Activated CD4-positive, alpha-beta T cell treated with anti-CD3 and anti-CD28 coated beads, Interleukin-2, amount 50 U/mL, for 48 hours (primary cell): ENCODE results near the gene MEIKIN.
"Not testable (repeated sequence)": the region's sequence is repeated elsewhere in the genome, so short reads cannot be mapped to it uniquely, and the experiment has no call there.

ENCODE experiments used
- DNase-seq, 2 experiments: peaks; one replicate each; pipeline ENCODE4 v3.0.0-alpha.2; 2020

Gene MEIKIN

DNA sequence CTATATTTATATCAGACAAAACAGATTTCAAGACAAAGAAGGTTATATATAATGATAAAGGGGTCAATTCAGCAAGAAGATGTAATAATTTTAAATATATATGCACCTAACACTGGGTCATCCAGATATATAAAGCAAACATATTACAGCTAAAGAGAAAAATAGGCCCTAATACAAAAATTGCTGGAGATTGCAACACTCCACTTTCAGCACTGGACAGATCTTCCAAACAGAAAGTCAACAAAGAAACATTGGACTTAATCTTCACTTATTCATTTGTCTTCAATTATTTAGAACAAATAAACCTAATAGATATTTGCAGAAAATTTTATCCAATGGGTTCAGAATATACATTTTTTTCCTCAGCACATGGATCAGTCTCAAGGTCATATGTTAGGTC, 45.8 kb downstream of the MEIKIN start:
- DNase-seq, result no peak

DNA sequence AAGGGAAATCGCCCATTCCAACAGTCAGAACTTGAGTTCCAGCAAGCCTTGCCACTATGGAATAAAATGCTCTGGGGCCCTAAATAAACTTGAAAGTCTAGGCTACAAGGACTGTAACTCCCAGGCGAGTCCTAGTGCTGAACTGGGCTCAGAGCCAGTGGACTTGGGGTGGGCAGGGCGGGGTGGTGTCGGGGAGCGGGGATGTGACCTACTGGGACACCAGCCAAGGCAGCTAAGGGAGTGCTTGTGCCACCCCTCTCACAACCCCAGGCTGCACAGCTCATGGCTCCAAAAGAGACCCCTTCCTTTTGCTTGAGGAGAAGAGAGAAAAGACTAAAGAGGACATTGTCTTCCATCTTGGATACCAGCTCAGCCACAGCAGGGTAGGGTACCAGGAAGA, 61.5 kb downstream of the MEIKIN start:
- DNase-seq, result no peak

DNA sequence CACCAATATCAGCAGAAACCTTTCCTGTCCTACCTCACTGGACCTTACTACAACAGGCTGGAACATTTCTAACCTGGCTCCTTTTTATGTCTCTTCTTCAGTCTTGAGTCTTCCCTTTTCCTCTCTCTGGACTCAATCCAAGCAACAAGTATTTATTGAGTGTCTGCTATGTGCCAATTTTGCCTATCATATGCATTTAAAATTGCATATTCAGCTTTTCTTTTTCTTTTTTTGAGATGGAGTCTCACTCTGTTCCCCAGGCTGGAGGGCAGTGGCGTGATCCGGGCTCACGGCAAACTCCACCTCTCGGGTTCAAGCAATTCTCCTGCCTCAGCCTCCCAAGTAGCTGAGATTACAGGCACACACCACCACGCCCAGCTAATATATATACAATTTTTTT, 65.8 kb downstream of the MEIKIN start:
- DNase-seq, result no peak

DNA sequence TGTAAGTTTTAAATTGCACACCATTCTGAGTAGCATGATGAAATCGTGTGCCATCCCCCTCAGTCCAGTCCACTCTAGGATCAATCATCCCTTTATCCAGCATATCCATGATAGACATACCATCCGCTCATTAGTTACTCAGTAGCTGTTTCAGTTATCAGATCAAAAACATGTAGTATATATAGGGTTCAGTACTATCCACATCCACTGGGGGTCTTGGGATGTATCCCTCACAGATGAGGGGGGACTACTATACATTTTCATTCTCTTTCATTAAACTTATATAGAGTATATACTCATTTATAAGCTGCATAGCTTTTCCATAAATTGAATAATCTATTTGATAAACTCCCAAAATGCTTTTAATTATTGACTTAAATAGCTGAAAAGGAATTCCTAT, 67.6 kb downstream of the MEIKIN start:
- DNase-seq, result no peak

DNA sequence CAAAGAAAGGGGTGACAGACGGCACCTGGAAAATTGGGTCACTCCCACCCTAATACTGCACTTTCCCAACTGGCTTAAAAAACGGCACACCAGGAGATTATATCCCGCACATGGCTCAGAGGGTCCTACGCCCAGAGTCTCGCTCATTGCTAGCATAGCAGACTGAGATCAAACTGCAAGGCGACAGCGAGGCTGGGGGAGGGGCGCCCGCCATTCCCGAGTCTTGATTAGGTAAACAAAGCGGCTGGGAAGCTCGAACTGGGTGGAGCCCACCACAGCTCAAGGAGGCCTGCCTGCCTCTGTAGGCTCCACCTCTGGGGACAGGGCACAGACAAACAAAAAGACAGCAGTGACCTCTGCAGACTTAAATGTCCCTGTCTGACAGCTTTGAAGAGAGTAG, 74.2 kb downstream of the MEIKIN start:
- DNase-seq, result not testable (repeated sequence)

DNA sequence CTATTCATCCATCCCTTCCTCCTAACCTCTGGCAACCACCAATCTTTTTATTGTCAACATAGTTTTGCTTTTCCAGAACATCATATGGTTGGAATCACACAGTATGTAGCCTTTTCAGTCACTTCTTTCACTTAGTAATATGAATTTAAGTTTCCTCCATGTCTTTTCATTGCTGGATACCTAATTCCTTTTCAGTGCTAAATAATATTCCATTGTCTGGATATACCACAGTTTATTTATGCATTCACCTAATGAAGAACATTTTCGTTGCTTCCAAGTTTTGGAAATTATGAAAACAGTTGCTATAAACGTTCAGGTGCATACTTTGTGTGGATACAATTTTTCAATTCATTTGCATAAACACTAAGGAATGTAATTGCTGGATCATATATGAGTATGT, 77.9 kb downstream of the MEIKIN start:
- no peak for DNase-seq

DNA sequence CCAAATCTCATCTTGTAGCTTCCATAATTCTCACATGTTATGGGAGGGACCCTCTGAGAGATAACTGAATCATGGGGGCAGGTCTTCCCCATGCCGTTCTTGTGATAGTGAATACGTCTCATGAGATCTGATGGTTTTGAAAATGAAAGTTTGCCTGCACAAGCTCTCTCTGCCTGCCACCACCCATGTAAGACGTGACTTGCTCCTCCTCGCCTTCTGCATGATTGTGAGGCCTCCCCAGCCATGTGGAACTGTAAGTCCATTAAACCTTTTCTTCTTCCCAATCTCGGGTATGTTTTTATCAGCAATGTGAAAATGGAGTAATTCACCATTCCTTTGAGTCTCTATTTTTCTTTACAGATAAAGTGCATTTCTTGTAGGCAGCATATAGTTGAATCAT, 81.8 kb downstream of the MEIKIN start:
- DNase-seq, result no peak

DNA sequence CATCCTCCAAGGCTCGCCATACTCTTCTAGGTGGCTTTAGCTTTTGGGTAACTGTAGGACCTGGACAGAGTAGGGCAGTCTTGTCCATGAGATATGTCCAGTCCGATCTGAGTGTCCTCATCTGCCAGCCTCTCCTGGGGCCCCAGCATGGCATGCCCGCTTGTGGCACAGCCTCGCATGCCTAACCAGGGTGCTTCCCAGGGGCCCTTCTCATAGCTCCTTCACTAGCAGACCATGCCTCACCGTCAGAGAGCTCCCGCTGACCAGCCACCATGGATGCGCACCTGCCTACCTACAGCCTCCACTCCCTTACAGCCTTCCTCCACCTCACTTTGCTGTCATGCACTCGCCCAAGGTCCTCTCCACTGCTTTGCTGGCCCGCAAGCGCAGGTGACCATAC, 88.1 kb downstream of the MEIKIN start:
- no peak for DNase-seq

DNA sequence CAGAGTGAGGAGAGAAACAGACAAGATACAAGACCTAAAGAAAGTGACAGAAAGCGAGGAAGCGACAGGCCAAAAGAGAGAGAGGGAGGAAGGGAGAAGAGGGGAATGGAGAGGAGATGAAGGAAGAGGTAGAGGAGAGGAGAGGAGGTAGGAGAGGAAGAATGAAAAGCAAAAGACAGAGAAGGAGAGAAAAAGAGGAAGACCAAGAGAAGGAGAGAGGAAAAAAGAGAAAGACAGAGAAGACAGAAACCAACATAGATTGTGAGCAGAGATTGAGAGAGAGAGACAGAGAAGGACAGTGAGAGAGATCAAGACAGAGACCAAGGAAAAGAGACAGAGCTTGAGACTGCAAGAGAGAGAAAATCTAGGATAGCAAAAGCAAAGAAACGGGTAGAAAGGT, 90.0 kb downstream of the MEIKIN start:
- no peak for DNase-seq

DNA sequence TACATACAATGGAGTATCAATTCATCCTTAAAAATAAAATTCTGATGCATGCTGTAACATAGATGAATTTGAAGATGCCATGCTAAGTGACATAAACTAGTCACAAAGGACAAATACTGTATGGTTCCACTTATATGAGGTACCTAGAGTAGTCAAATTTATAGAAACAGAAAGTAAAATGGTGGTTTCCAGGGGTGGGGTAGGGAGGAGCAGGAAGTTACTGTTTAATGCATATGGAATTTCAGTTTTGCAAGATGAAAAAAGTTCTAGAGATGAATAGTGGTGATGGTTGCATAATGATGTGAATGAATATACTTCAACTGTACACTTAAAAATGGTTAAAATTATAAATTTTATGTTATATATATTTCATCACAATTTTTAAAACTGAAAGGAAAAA, 91.3 kb downstream of the MEIKIN start:
- no peak for DNase-seq

DNA sequence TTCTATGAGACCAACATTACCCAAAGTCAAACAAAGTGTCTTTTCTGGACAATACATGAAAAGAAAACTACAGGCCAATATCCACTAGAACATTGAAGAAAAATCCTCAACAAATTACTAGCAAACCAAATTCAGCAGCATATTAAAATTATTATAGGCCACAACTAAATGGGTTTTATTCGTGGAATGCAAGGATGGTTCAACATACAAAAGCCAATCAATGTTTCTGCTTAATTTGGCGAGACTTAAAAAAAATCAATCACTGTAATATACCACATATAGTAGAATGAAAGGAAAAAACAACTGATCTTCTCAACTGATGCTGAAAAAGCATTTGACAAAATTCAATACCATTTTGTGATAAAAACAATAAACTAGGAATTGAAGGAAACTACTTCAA, 96.8 kb downstream of the MEIKIN start:
- no peak for DNase-seq

DNA sequence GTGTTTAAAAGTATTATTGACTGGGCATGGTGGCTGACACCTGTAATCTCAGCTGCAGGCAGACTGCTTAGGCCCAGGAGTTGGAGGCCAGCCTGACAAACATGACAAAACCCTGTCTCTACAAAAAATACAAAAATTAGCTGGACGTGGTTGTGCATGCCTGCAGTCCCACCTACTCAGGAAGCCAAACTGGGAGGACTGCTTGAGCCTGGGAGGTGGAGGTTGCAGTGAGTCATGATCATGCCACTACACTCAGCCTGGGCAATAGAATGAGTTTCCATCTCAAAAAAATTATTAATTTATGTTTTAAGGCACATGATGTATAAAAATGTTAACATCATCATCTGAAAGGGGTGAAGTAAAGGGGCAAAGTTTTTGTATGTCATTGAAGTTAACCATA, 98.9 kb downstream of the MEIKIN start:
- no peak for DNase-seq

DNA sequence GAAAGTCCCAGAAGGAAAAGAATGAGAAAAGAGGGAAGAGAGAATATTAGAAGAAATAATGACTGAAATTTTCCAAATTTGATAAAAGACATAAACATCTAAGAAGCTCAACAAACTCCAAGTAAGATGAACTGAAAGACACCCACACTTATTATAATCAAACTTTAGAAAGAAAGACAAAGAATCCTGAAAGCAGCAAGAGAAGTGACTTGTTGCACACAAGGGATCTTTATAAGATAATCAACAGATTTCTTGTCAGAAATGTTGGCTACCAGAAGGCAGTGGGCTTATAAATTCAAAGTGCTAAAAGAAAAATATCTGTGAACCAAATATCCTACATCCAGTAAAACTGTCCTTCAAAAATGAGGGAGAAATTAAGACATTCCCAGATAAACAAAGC, 99.6 kb downstream of the MEIKIN start:
- no peak for DNase-seq

DNA sequence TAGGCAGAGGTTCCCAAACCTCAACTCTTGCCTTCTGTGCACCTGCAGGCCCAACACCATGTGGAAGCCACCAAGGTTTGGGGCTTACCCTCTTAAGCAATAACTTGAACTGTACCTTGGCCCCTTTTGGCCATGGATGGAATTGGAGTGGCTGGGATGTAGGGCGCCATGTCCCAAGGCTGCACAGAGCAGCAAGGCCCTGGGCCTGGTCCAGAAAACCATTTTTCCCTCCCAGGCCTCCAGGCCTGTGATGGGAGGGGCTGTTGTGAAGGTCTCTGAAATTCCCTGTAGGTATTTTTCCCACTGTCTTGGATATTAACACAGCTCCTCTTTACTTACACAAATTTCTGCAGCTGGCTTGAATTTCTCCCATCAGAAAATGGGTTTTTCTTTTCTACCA, 102.5 kb downstream of the MEIKIN start:
- not testable (repeated sequence) for DNase-seq

DNA sequence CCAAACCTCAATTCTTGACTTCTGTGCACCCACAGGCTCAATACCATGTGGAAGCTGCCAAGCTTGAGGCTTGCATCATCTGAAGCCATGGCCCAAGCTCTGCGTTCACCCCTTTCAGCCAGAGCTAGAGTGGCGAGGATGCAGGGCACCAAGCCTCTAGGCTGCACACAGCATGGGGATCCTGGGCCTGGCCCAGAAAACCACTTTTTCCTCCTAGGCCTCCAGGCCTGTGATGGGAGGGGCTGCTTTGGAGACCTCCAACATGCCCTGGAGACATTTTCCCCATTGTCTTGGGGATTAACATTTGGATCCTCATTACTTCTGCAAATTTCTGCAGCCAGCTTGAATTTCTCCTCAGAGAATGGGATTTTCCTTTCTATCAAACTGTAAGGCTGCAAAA, 112.8 kb downstream of the MEIKIN start:
- DNase-seq, result not testable (repeated sequence)

DNA sequence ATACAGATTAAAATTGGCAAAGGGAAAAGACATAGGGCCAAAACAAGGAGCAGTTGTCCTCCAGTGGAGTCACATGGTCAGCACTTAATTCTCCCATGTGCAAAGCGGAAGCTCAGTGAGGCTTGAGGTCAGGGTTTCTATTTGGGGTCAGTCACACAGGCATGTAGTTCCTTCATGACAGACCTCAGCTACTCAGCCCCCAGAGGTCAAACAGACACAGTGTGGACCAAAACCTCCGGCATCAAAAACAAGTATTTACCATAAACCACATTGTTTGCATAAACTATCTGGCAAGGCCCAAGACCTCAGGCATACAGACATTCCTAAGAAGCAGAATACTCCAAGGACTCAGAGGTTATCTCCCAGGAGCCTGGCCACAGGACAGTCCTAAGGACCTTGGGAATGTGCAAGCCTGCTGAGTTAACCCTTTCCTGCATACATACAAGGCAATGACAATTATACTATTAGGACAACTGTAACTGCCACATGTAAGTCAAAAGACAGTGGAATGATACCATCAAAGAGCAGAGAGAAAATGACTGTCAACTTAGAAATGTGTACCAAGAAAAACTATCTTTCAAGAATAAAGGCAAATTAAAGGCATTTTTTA, 120.0 kb downstream of the MEIKIN start:
- no peak for DNase-seq

DNA sequence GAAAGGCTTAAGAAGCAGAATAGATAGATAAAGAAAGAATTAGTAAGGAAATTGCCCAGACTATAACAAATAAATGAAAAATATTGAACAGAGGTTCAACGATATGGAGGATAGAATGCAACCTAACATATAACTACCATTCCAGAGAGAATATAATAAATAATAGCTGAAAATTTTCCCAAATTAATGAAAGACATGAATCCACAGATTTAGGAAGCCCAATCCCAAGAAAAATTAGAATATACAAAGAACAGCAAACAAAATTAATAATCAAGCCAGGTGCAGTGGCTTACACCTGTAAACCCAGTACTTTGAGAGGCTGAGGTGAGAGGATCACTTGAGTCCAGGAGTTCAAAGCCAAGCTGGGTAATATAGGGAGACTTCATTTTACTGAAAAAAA, 120.8 kb downstream of the MEIKIN start:
- no peak for DNase-seq

DNA sequence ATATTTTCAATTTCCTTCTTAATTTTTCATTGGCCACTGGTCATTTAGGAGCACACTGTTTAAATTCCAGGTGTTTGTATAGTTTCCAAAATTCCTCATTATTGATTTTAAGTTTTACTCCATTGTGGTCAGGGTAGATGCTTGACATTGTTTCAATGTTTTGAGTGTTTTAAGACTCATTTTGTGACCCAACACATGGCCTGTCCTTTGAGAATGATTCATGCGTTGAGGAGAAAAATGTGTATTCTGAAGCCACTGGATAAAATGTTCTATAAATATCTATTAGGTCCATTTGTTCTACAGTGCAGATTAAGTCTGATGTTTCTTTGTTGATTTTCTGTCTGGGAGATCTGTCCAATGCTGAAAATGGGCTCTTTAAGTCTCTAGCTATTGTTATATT, 124.2 kb downstream of the MEIKIN start:
- DNase-seq, result no peak

DNA sequence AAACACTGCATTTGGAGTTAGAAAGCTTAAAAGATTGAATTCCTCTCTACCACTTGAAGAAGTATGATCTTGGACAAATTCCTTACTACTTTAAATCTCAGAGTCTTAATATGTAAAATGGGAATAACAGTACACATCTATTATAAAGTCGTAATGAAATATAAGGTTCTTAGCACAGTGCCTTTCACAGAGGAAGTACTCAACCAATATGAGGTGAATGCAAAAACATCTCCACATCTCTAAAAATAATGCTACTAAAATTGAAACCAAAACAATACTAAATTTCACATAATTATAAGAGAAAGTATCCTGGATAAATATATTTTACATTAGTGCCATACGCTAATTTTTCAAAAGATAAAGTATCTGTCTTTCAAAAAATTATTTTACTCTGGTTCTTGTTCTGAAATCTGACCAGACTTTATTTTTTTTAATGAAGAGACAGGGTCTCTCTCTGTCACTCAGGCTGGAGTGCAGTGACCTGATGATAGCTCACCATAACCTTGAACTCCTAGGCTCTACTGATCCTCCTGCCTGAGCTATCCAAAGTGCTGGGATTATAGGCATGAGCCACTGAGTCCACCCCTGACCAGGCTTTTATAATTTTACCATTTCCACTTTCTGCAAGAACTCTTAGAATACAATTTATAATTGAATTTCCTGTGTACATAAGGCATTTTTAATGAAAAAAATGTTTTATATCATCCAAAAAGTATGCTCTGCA, 127.3 kb downstream of the MEIKIN start:
- DNase-seq, result no peak

DNA sequence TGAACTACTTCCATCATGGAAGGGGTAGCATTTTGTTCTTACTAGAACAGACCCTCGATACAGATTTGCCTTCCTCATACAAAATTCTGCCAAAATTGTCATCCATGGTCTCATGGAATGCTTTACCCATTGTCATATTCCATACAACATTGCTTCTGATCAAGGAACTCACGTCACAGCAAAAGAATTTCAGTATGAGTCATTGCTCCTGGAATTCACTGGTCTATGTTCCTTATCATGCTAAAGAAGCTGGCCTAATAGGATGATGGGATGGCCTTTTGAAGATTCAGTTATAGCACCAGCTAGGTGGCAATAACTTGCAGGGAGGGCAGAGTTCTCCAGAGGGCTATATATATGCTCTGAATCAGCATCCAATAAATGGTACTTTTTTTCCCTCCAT, 130.5 kb downstream of the MEIKIN start:
- no peak for DNase-seq

DNA sequence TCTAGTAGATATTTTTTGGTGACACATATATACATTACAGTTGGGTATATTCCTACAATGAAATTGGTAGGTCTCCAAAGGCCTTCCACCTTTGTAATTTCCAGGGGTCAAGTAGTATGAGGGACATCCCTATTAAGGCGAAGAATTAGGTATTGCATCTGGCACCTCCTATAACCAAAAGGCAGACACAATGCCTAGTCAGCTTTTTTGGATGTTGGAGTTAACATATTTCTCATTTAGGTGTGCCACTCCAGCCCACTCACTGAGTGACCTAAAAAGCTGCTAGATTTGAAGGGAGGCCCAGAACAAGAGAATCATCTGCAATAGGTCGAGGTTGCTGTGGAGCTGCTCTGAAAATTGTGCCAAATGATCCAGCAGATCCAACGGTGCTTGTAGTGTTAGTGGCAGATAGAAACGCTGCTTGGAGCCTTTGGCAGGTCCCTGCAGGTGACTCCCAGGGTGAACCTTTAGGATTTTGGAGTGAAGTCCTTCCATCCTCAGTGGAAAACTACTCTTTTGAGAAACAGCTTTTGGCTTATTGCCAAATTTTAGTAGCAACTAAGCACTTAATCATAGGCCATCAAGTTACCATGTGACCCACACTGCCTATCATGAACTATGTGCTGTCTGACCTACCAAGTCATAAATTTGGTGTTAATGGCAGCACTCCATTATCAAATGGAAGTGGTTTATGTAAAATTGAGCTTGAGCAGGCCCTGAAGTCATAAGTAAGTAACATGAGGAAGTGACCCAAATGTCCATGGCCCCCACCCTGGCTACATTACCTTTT, 132.9 kb downstream of the MEIKIN start:
- no peak for DNase-seq

DNA sequence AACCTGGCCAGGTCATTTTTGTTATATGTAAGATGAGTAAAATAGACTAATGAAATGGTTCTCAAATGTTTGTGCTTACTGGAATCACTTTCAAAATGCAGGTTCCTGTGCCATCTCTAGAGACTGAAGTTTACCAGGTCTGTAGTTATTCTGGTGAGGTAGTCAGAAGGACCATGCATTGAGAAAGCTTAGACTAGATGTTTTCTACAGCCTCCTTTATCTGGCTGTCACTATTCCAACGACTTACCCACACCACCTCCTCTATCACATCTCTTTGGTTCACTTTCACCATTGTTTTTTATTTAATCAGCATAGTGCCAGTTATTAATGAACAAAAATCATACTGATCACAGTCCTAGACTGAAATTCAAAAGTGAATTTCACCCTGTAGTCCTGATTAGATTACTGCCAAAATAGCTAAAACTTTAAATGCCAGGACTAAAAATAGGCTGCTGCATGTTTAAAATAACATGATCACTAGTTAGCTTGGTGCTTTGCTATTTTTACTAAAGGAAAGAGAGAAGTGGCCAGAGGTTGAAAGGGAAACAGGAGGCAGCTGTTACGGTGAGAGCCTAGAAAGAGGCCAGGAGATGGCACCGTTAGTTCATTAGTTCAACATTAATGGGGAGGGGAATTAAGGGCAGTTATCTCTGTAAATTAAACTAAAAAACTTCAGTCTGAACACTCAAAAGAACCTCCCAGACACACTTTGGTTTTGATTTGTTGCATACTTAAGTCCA, 134.8 kb downstream of the MEIKIN start:
- DNase-seq, result no peak
